ENCODE data around the gene PTCHD1. TPM values are rescaled to one million over a fixed set of nuclear protein-coding genes. Genes with fewer than 3 reads are reported as not detected.

Gene PTCHD1
- total RNA-seq, 1 donor from 2014 or later, result 0.17 TPM

DNA sequence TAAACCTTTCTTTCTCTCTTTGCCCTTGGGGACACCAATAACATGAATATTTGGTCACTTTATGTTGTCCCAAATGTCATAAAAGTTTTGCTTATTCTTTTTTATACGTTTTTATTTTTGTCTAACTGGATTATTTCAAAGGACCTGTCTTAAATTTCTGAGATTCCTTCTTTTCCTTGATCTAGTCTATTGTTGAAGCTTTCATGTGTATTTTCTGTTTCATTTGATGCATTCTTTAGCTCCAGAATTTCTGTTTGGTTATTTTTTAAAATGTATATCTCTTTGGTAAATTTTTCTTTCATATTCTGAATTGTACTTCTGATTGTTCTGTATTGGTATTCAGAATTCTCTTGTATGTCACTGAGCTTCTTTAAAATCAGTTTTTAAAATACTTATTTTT, 88.3 kb downstream of the PTCHD1 start:
- no peak overlapping the region for H3K4me3 ChIP-seq (ENCODE audit: low read depth, low read length)
- no peaks in the 10 kb centered on the region for H3K36me3 ChIP-seq (ENCODE audit: control insufficient read depth, insufficient read depth, low read length)
- TF ChIP-seq, protein P1, sequence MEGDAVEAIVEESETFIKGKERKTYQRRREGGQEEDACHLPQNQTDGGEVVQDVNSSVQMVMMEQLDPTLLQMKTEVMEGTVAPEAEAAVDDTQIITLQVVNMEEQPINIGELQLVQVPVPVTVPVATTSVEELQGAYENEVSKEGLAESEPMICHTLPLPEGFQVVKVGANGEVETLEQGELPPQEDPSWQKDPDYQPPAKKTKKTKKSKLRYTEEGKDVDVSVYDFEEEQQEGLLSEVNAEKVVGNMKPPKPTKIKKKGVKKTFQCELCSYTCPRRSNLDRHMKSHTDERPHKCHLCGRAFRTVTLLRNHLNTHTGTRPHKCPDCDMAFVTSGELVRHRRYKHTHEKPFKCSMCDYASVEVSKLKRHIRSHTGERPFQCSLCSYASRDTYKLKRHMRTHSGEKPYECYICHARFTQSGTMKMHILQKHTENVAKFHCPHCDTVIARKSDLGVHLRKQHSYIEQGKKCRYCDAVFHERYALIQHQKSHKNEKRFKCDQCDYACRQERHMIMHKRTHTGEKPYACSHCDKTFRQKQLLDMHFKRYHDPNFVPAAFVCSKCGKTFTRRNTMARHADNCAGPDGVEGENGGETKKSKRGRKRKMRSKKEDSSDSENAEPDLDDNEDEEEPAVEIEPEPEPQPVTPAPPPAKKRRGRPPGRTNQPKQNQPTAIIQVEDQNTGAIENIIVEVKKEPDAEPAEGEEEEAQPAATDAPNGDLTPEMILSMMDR (IDR thresholded peaks at IDR 0.05; ENCODE audit: insufficient read depth, low read length, poor library complexity, severe bottlenecking), result no peak
- no peak for DNase-seq (ENCODE audit: low read depth)
- no peaks in the 10 kb centered on the region for H3K27me3 ChIP-seq (ENCODE audit: control insufficient read depth, insufficient read depth, low read length)

DNA sequence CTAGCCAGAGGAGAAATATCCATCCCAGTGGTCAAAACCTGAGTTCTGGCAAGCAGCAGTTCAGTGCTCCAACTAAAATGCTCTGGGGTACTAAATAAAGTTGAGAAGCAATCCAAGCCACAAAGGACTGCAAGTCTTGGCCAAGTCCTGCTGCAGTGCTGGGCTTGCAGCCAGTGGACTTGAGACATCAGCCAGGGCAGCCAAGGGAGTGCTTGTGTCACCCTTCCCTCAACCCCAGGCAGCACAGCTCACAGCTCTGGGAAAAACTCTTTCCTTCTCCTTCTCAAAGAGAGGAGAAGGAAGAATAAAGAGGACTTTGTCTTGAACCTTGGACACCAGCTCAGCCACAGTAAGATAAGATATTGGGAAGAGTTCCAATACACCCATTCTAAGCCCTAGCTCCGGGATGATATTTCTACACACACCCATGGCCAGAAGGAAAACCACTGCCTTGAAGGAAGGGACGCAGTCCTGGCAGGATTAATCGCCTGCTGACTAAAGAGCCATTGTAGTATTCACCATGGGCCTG, 99.8 kb downstream of the PTCHD1 start:
- Histone ChIP-seq H3K27me3 (ENCODE audit: control insufficient read depth, insufficient read depth, low read length) (no peaks in the 10 kb centered on the region), H3K36me3 (ENCODE audit: control insufficient read depth, insufficient read depth, low read length) (no peaks in the 10 kb centered on the region), H3K4me3 (ENCODE audit: low read depth, low read length) (no peak overlapping the region)
- no peak for DNase-seq (ENCODE audit: low read depth)
- TF ChIP-seq, protein P1 (IDR thresholded peaks at IDR 0.05; ENCODE audit: insufficient read depth, low read length, poor library complexity, severe bottlenecking), result no peak

DNA sequence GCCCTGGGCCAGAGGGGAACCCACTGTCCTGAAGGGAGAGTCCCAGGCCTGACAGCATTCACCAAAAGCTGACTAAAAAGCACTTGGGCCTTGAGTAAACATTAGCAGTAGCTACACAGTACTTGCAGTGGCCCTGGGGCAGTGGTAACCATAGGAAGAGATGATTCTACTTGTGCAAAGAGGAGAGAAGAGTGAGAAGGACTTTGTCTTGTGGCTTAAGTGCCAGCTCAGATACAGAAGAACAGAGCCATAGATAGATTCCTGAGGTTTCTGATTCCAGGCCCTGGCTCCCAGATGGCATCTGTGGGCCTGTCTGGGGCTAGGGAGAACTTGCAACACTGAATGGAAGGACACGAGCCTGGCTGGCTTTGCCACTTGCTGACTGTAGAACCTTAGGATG, 100.5 kb downstream of the PTCHD1 start:
- Histone ChIP-seq H3K27me3 (ENCODE audit: control insufficient read depth, insufficient read depth, low read length) (no peaks in the 10 kb centered on the region), H3K36me3 (ENCODE audit: control insufficient read depth, insufficient read depth, low read length) (no peaks in the 10 kb centered on the region), H3K4me3 (ENCODE audit: low read depth, low read length) (no peak overlapping the region)
- no peak for DNase-seq (ENCODE audit: low read depth)
- TF ChIP-seq, protein P1 (IDR thresholded peaks at IDR 0.05; ENCODE audit: insufficient read depth, low read length, poor library complexity, severe bottlenecking), result no peak

DNA sequence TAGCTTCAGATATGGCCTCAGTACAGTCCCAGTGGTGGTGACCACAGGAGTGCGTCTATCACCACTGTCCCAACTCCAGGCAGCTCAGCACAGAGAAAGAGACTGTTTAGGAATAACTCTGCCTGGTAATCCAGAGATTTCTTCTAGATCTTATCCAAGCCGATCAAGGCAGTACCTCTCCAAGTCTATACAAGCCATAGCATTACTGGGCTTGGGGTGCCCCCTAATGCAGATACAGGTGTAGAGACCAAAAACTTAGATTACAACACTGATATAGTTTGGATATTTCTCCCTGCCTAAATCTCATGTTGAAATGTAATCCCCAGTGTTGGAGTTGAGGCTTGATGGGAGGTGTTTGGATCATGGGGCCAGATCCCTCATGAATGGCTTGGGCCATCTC, 100.9 kb downstream of the PTCHD1 start:
- Histone ChIP-seq H3K27me3 (ENCODE audit: control insufficient read depth, insufficient read depth, low read length) (no peaks in the 10 kb centered on the region), H3K36me3 (ENCODE audit: control insufficient read depth, insufficient read depth, low read length) (no peaks in the 10 kb centered on the region), H3K4me3 (ENCODE audit: low read depth, low read length) (no peak overlapping the region)
- no peak for DNase-seq (ENCODE audit: low read depth)
- TF ChIP-seq, protein P1 (IDR thresholded peaks at IDR 0.05; ENCODE audit: insufficient read depth, low read length, poor library complexity, severe bottlenecking), result no peak

DNA sequence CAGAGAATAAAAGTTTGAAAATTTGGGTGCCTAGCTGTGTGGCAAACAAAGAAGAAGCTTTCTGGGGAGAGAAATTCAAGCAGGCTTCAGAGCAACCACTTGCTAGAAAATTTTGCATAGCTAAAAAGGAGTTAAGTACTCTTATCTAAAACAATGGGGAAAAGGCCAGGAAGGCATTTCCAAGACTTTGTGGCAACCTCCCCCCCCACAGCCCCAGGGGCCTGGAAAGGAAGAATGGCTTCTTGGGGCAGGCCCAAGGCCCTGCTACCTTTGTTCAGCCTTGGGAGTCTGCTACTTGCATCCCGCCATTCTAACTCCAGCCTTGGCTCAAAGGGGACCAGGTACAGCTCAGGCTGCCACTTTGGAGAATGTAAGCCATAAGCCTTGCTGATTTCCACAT, 102.2 kb downstream of the PTCHD1 start:
- DNase-seq (ENCODE audit: low read depth), result no peak
- no peaks in the 10 kb centered on the region for H3K36me3 ChIP-seq (ENCODE audit: control insufficient read depth, insufficient read depth, low read length)
- TF ChIP-seq, protein P1 (IDR thresholded peaks at IDR 0.05; ENCODE audit: insufficient read depth, low read length, poor library complexity, severe bottlenecking), result no peak
- no peak overlapping the region for H3K4me3 ChIP-seq (ENCODE audit: low read depth, low read length)
- no peaks in the 10 kb centered on the region for H3K27me3 ChIP-seq (ENCODE audit: control insufficient read depth, insufficient read depth, low read length)

DNA sequence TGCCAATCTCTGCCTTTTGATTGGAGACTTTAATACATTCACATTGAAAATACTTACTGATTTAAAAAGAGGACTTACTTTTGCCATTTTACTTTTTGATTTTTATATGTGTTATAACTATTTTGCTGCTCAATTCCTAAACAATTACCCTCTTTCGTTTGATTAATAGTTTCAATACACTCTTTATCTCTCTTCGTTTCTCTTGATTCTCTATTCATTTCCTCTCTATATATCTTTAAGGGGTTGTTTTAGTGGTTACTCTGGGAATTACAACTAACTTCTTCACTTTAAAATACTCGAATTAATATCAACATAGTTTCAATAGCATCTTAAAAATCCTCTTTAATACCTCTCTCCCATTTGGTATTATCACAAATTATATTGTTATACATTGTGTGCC, 116.6 kb downstream of the PTCHD1 start:
- DNase-seq (ENCODE audit: low read depth), result no peak
- no peak overlapping the region for H3K4me3 ChIP-seq (ENCODE audit: low read depth, low read length)
- TF ChIP-seq, protein P1 (IDR thresholded peaks at IDR 0.05; ENCODE audit: insufficient read depth, low read length, poor library complexity, severe bottlenecking), result no peak
- no peaks in the 10 kb centered on the region for H3K36me3 ChIP-seq (ENCODE audit: control insufficient read depth, insufficient read depth, low read length)
- no peaks in the 10 kb centered on the region for H3K27me3 ChIP-seq (ENCODE audit: control insufficient read depth, insufficient read depth, low read length)
